Smooth muscle cell (in vitro differentiated cells): ENCODE measurements around the gene RIN3. TPM values are rescaled to one million over a fixed set of nuclear protein-coding genes. Genes with fewer than 3 reads are reported as not detected.

Experiments
- DNase-seq: peaks from one replicate; lab custom pipeline; 2025; ENCODE audit not compliant: unreplicated experiment; lab: John Stamatoyannopoulos, UW
- H2AFZ ChIP-seq: fragments of 200-600 bp; sonication (generic); 2 replicates; pipeline ENCODE4 v1.6.0; 2016; ENCODE audit warnings: antibody characterized with exemption, low read depth, mild to moderate bottlenecking
- H3F3A ChIP-seq: fragments of 200-600 bp; sonication (generic); 2 replicates; pipeline ENCODE4 v1.6.0; 2017; ENCODE audit warnings: antibody characterized with exemption, low read depth
- H3K27ac ChIP-seq: fragments of 200-600 bp; sonication (generic); 2 replicates; pipeline ENCODE4 v1.5.1; 2016; ENCODE audit warnings: low read depth, mild to moderate bottlenecking
- H3K27me3 ChIP-seq: fragments of 200-600 bp; sonication (generic); 2 replicates; pipeline ENCODE4 v1.6.1; 2016; ENCODE audit warnings: low read depth, mild to moderate bottlenecking
- H3K36me3 ChIP-seq: fragments of 200-600 bp; sonication (generic); 2 replicates; pipeline ENCODE4 v1.5.1; 2016; ENCODE audit warnings: low read depth
- H3K4me1 ChIP-seq: fragments of 200-600 bp; sonication (generic); 2 replicates; pipeline ENCODE4 v1.5.1; 2016; ENCODE audit warnings: low read depth
- H3K4me2 ChIP-seq: fragments of 200-600 bp; sonication (generic); 2 replicates; pipeline ENCODE4 v1.6.0; 2016; ENCODE audit warnings: mild to moderate bottlenecking
- H3K4me3 ChIP-seq: fragments of 200-600 bp; sonication (generic); 2 replicates; pipeline ENCODE4 v1.5.1; 2016; ENCODE audit warnings: mild to moderate bottlenecking
- H3K79me2 ChIP-seq: fragments of 200-600 bp; sonication (generic); 2 replicates; pipeline ENCODE4 v1.6.0; 2016; ENCODE audit warnings: low read depth, mild to moderate bottlenecking
- H3K9ac ChIP-seq: fragments of 200-600 bp; sonication (generic); 2 replicates; pipeline ENCODE4 v1.6.0; 2016; ENCODE audit warnings: low read depth
- H3K9me3 ChIP-seq: fragments of 200-600 bp; sonication (generic); replicated peaks from 2 replicates; pipeline ENCODE4 v1.5.1; 2016; ENCODE audit warnings: low read depth
- H4K20me1 ChIP-seq: fragments of 200-600 bp; sonication (generic); 2 replicates; pipeline ENCODE4 v1.6.0; 2016; ENCODE audit warnings: low read depth
- CTCF ChIP-seq: fragments of 200-600 bp; sonication (generic); IDR thresholded peaks from 2 replicates; pipeline ENCODE4 v1.5.1; 2017; ENCODE audit warnings: borderline replicate concordance, mild to moderate bottlenecking, antibody characterized with exemption; ENCODE audit not compliant: insufficient read depth, poor library complexity, severe bottlenecking
- WGBS: methylation state at CpG from one replicate; pipeline ENCODE4 v1.1.7; 2016; ENCODE audit warnings: low lambda C conversion rate; 5-methylcytosine and 5-hydroxymethylcytosine counted together
- polyA plus RNA-seq: library from polyadenylated mRNA; unstranded; fragments of >200 nt; fragmentation: Nextera tagmentation; extraction: Ambion mirVana; gene quantifications from 2 replicates; pipeline ENCODE4 v1.2.1, GENCODE V29; 2016
- total RNA-seq: library from RNA; depleted of rRNA; stranded (reverse); fragments of >200 nt; gene quantifications from 2 replicates; pipeline ENCODE4 v1.2.3, GENCODE V29; 2014

Gene RIN3
- total and polyA plus RNA-seq, 2 experiments from 2014 or later: 2.7 to 3.8 TPM

- Histone ChIP-seq H3K4me2 (no peak overlapping the region), H3K4me1 (no peaks in the 10 kb centered on the region), H3K9ac (no peak overlapping the region), H3K36me3 (no peaks in the 10 kb centered on the region), H2AFZ (no peak overlapping the region), H3F3A (peaks cover 8% of the 10 kb centered on the region), H3K79me2 (no peaks in the 10 kb centered on the region), H4K20me1 (no peaks in the 10 kb centered on the region), H3K4me3 (no peak overlapping the region), H3K27me3 (no peaks in the 10 kb centered on the region), H3K9me3 (no peaks in the 10 kb centered on the region), H3K27ac (no peak overlapping the region)
- WGBS: 86% methylated on average over 9 of the region's 9 CpGs
- DNase-seq: no peak
- TF ChIP-seq CTCF: no peak
These were observed 82.8 kb downstream of the RIN3 start for GRCh38 chr14:92596331-92596907.

- no peaks in the 10 kb centered on the region for H3K36me3 ChIP-seq
- H3K4me2 ChIP-seq: no peak overlapping the region
- no peaks in the 10 kb centered on the region for H3K79me2 ChIP-seq
- no peak overlapping the region for H3K9ac ChIP-seq
- no peak for TF ChIP-seq CTCF
- H3K4me1 ChIP-seq: no peaks in the 10 kb centered on the region
- no peak for DNase-seq
- H3K4me3 ChIP-seq: no peak overlapping the region
- no peak overlapping the region for H2AFZ ChIP-seq
- no peaks in the 10 kb centered on the region for H4K20me1 ChIP-seq
- H3K9me3 ChIP-seq: no peaks in the 10 kb centered on the region
- no peaks in the 10 kb centered on the region for H3K27me3 ChIP-seq
- H3F3A ChIP-seq: peaks cover 8% of the 10 kb centered on the region
- H3K27ac ChIP-seq: no peak overlapping the region
- 94% methylated on average over 4 of the region's 4 CpGs for WGBS
These were observed 84.6 kb downstream of the RIN3 start for GRCh38 chr14:92597906-92598905.

- Histone ChIP-seq H4K20me1 (no peaks in the 10 kb centered on the region), H3K9ac (no peak overlapping the region), H3K9me3 (no peaks in the 10 kb centered on the region), H2AFZ (no peak overlapping the region), H3K36me3 (no peaks in the 10 kb centered on the region), H3K4me2 (no peak overlapping the region), H3K27me3 (no peaks in the 10 kb centered on the region), H3K4me3 (no peak overlapping the region), H3K27ac (no peak overlapping the region), H3F3A (peaks cover 8% of the 10 kb centered on the region), H3K4me1 (no peaks in the 10 kb centered on the region), H3K79me2 (no peaks in the 10 kb centered on the region)
- no peak for TF ChIP-seq CTCF
- DNase-seq: no peak
- 91% methylated on average over 3 of the region's 3 CpGs for WGBS
These were observed 86.2 kb downstream of the RIN3 start for GRCh38 chr14:92599811-92600210.
